ENCODE results near the gene ANKS1B.

DNA sequence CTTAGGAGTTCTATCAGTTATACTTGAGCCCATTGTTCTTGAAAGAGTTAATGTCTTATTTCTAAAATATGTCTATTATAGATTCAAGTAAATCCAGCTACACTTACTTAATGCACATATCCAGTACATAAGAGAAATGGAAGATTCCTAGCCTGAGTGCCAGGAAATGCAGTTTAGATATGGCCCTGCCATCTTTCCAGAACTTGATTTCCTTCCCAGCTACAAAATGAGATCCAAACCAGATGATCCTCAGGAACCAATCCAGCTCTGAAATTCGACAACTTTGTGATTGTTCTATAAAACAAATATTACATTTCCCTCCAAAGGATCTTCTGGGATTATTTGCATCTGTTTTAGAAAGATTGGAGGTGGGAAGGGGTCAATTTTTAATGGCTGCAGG, 654.5 kb downstream of the ANKS1B start:
- TF ChIP-seq OSR2 (tag by site-specific recombination; IDR thresholded peaks at IDR 0.05) = no peak
- TF ChIP-seq HOXC10 (CRISPR knock-in tag; IDR thresholded peaks at IDR 0.05) = no peak
- no peak for TF ChIP-seq IKZF3 (tag by site-specific recombination; IDR thresholded peaks at IDR 0.05)

Measured in HEK293 (cell line).